ENCODE data around the gene KSR2.
"Not testable (repeated sequence)": the region's sequence is repeated elsewhere in the genome, so short reads cannot be mapped to it uniquely, and the experiment has no call there.

Gene KSR2

DNA sequence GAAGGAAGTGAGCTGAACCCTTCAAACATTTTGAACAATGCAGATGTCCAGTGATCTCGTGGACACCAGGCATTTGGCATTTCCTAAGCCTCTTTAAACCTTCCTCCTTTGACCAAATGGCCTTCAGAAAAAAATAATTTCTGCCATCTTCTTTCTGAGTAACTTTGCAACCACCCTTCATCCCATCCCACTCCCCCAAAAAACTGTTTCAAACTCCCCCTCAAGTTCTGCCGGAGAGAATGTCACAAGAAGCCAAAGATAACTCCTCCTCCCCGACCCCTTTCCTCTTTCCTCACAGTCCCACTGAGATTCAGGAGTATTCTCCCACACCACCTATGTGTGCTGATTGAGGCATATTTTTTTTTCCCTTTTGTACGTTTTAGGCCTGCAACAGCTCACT is 1.7 kb downstream of the KSR2 start:
- DNase-seq, result no peak

DNA sequence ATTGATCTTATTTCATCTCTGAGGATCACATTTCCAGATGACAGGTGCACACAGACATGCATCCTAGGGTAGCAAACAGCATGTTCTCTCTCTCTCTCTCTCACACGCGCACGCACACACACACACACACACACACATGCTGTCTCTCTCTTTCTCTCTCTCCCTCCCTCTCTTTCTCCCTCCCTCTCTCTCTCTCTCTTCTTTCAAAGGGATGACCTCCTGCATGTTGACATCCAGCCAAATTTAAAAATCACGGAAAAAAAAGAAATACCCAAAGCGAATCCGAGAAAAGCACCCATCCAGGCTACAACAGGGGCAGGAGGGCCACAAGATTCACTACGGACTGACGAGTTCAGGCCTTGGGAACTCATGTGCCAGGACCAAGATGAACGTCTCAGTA is 2.3 kb downstream of the KSR2 start:
- no peak for DNase-seq

DNA sequence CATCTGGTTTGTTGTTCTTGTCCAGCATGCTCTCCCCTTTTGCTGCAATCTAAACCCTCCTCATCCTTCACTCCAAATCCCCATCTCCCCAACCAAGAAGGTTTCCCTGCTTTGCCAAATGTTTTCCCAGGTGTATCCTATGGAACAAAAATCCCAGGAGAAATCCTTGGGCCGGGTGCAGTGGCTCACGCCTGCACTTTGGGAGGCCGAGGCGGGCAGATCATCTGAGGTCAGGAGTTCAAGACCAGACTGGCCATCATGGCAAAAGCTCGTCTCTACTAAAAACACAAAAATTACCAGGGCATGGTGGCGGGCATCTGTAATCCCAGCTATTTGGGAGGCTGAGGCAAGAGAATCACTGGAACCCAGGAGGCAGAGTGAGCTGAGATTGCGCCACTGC is 5.0 kb downstream of the KSR2 start:
- DNase-seq, result no peak

DNA sequence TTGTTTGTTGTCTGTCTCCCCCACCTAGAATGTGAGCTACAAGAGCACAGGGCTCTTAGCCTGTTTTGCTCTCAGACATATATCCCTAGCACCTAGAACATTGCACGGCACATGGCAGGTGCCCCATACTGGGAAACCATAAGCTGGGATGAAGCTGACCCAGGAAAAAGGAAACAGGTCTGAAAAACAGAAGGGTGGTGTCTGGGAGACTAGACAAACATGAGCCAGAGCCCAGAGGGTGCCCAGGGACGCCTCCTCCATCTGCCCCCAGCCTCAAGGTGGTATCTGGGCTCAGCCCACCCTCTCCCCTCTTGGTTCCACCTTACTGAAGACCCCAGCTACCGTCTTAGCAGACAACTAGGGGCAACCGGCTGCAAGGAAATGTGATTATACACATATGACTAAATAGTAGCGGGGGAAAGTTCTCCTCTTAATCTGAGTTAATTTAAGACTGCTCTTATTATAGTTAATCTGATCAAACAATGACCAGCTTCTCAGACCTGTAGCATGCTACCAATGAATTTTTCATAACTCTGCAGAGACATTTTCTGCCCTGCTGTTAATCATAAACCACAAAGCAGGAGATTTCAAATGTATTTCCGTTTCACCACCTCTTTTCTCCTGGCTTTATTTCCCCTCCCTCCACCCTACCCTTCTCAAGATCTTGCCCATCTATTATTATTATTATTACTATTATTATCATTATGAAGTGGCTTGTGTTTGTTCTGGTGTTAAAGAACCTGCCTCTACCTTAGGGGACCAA is 31.9 kb downstream of the KSR2 start:
- DNase-seq, result no peak

DNA sequence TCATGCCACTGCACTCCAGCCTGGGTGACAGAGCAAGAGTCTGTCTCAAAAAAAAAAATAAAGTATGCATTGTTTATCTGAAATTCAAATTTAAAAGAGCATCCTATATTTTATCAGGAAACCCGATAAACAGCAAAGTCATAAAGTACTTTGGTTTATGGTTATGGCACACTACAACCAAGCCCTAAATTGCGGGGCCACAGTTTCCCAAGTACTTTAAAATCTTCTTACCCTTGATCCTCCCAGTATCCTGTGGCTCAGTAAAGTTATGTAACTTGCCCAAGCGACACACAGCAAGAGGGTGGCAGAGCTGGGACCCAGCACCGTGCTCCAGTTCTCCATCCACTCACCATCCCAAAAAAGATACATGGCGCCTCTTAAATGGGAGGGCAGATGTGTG is 35.2 kb downstream of the KSR2 start:
- no peak for DNase-seq

DNA sequence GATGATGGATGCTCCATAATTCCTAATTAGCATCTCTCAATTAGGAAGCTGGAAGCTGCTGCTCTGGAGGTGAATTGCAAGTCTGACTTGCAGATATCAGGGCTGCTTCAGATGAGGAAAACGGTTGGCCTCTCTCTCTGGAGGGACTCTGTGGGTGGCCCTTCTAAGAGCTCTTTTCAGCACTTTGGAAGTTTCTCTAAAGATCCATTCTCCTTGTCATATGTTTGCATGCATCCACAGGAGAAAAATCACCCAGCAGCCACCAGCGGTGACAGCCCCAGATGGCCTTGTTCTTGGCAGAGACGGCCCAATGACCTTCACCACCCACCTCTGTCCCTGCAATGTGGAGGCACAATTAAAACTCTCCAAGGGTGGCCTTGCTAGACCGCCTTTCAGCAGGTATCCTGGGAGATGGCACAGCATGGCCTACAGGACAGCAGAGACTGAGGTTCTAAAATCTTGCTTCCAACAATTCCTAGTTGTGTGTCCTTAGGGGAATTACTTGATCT is 42.3 kb downstream of the KSR2 start:
- DNase-seq, result no peak

DNA sequence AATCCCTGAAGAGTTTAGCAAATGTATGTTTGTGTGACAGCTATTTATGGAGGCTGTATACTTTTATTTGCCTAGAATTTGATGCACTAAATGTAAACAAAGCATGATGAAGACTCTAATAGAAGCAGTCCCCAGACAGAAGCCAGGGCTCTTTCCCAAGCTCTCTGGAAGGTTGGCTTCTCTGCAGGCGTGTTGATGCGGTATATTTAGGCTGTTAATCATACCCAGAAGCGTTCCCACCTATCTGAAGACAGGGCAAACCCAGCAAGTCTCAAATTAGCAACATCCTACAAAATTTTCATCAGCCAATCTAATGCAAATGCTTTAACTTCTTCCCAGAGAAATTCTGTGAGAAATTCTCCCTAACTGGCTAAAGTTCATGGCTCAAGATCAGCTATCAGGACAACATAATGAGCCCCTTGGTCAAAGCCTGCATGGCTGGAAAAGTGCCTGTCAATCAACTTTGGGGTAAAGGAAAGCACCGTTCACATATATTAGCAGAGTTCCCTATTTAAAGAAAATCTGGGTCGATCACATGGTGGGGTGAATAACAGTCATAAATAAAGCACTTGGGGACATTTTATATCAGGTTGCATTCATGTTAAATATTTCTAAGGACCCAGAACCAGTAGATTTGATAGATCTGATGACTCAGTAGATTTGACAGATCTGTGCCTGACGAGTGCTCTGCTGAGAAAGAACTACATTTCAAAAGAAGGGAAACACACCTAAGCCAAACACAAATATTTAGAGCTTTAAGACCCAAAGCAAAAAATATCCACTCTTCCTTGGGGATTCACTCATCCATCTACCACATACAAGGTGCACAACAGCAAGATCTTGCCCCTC is 46.6 kb downstream of the KSR2 start:
- no peak for DNase-seq

DNA sequence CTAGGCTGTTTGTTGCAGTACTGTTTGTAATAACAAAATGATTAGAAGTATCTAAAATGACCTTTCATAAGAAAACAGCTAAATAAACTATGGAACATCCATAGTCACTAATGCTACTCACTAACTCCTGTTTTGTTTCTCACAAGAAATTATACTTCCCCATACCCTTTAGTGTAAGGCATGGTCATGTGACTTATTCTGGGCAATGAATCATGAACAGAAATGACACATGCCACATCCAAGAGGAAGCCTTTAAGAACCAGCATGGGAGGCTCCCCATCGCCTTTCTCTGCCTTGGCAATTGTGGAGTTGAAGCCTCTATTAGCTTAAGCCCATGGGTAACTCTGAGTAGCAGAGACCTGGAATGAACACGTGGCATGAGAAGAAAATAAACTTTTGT is 49.3 kb downstream of the KSR2 start:
- DNase-seq, result no peak

DNA sequence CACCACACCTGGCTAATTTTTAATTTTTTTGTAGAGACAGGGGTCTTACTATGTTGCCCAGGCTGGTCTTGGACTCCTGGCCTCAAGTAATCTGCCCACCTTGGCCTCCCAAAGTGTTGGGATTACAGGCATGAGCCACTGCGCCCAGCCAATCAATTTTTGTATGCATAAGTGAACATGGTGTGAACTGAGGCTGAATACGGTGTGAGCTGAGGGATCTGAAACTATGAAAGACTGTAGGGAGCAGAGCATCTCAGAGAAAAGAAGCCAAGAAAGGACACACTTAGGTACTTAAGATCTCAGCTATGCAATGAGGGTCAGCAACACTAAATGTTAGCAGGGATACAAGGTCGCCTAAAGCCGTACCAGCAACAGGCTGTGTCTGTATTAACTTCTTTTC is 54.1 kb downstream of the KSR2 start:
- no peak for DNase-seq

DNA sequence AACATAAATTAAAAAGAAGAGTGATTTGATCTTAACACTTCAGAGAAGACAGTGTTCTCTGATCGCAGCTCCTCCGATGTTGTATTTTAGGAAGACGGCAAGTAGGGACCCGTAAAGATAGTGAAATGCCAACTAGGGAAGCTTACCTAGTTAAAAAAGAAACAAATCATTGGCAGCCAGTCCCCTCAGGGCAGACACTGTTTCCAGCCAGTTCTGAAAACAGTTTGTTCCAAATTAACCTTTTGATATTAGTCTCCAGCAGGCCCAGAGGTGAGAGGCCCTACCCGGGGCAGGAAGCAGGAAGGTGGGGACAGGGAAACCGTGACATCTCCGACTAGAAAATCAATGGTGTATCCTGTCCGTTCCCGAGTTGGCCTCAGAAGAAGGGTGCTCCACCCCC is 56.0 kb downstream of the KSR2 start:
- no peak for DNase-seq

DNA sequence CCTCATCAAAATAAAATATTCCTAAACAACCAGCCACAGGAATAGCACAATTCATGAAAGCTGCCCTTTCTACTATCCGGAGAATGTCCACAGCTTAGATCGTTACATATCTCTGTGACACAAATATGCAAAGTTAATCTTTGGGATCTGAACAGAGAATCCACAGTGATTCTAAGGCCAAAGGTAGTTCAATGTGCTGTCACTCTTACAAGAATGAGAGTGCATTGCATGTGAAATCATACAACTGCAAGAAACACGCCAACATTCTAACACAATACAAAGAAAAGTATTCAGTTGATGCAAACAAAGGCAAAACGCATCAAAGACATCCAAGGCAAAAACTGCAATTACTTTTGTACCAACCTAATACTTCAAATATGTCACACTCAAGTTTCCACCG is 60.4 kb downstream of the KSR2 start:
- no peak for DNase-seq

DNA sequence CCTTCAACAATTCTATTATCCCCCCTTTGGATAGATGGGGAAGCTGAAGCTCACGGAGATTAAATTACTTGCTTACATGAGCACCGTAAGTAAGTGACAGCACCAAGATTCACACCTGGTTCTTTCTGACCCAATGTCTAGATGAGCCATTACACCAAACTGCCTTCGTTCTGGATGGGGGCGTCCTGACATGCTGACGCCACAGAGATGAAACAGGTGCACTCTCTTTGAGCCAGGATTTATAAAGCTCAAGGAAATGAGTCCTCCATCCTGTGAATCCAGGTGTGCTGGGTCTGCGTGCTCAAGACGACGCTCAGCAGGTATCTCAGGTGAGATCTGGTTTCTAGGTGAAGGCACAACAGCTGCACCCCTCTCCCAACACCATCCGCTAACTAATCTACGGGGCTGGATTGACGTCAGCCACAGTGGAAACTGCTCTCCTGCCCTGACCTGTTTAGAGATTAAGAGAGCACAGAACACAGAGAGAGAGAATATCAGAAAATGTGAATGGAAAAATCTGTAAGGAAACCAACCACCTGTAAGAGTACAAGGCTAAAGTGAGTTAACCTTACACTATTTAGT is 61.6 kb downstream of the KSR2 start:
- DNase-seq, result no peak

DNA sequence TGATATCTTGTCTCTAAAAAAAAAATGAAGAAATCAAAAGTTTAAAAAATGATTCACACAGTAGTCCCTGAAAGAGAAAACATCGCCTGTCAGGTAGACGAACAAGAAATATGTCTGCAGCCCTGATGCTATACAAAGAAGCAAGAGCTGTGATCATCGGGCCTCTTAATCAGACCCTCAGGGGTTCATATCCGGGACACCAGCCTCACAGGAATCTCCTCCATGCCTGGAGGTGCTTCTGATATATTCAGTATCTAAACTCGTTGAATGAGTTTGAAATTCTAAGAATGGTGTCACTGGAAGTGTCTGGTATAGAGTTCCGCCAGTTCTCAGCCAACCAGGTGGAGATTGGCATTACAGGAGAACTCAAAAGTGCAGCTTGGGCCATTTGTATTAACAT is 64.7 kb downstream of the KSR2 start:
- DNase-seq, result no peak

DNA sequence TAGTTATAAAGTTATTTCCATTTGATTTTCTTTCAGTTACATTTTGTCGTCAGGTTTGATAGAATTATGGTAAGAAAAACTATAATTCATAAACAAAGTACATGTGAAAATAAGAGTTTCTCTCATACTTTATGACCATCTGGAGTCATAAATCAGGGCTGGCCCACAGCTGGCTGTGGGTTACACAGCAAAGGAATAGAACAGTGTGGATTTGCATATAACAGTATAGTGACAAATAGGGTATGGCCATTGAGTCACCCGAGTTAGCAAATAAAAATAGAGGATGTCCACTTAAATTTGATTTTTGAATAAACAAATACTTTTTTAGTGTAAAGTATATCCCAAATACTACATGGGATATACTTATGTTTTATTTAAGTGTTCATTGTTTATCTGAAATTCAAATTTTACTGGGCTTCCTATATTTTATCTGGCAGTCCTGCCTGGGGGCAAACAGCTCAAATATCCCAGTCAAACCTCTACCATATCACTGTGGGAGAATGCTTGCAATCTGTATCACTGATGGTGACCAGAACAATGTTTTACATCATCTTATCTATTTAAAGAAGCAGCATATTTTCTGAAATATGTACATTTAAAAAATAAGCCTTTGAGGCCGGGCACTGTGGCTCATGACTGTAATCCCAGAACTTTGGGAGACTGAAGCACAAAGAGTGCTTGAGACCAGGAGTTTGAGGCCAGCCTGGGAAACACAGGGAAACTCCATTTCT is 65.5 kb downstream of the KSR2 start:
- DNase-seq, result no peak

DNA sequence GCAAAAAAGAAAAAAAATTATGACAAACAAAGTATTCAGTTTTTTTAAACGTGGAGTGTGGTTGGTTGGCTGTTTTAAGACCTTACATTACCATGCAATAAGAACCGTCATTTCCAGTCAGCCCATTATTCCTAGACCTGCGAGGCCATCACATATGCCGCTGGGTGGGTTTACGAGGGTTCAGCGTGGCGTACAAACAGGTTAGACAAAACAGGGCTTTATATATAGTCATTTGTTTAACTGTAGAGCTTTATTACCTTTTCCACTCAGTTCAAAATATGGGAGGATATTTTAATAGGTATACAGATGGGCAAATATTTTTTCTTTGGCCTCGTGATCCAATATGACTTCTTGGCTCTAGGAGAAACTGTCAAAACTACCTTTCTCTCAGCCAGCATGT is 67.2 kb downstream of the KSR2 start:
- no peak for DNase-seq

DNA sequence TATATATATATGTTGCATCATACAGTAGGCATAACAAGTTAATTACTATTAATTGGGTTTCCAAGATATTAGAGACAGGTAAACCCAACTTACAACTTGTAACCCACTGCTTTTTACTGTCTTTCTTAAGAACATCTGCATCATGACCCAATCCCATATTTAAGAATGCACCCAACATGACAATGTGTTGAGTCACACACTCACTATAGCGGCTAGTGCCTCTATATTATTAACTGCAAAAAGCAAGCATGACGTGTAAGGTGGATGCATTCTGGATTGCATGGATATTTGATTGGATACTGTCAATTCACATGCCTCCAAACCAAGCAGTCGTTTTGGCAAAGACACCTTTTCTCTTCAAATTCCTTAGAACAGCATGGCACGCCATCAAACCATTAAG is 68.2 kb downstream of the KSR2 start:
- DNase-seq, result no peak

DNA sequence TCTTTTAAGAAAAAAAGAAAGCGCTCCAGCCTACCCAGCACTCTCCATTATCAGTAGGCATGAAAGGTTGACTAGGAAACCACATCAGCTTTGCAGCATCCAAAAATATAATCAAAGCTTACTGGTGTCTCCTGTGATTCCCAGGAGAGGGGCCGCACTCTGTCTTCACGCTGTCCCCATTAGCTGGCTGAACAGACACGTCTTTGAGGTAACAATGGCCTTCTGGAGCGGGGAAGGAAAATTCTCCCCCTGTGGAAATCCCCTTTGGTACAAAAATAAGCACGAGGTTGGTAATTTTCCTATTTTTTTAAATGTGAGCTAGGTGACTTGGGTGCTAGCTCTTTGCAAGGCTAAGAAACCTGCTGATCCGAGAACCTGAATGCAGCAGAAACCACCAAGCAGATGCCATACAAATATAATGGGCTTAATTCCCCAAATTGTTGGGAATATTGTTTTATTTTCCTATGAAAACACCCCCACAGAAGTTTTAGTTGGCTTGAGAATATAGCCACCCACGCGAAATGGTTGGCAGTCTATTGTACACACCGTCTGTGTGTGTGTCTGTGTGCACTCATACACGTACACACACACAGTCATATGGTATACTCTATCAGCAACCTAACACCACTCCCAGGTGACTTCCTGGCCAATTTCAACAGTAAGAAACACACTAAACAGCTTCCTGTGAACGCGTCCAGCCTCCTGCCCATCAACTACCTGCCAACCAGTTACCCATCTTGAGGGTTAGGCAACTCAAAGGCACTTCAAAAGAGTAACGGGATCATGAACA is 71.2 kb downstream of the KSR2 start:
- no peak for DNase-seq

DNA sequence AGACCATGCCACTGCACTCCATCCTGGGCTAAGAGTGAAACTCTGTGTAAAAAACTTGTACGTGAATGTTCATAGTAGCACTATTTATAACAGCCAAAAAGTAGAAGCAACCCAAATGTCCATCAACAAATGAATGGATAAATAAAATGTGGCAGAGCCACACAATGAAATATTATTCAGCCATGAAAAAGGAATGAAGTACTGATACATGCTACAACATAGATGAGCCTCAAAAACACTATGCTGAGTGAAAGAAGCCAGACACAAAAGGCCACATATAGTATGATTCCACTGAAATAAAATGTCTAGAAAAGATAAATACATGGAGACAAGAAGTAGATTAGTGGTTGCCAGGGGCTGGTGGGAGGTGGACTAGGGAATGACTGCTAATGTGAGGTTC is 72.8 kb downstream of the KSR2 start:
- DNase-seq, result no peak

DNA sequence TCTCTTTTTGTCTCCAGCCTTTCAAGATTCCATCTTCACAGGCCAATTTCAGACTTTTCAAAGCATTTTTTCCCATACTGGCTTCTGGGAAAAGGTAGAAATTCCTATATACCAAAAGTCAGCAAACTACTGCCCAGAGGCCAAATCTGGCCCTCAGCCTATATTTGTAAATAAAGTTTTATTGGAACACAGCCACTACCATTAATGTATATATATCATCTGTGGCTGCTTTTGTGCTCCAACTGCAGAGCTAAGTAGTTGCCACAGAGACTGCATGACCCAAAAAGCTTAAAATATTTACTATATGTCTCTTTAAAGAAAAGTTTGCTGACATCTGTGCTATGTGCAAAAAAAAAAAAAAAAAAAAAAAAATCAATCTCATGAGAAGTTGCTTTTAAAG is 76.3 kb downstream of the KSR2 start:
- no peak for DNase-seq

DNA sequence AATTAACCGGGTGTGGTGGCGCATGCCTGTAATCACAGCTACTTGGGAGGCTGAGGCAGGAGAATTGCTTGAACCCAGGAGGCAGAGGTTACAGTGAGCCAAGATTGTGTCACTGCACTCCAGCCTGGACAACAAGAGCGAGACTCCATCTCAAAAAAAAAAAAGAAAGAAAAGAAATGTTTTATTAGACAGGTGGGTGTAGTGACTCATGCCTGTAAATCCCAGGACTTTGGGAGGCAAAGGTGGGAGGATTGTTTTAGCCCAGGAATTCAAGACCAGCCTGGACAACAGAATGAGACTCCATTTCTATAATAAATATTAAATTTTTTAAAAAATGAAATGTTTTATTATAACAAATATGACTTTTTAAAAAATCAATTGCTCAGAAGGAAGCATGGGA is 77.5 kb downstream of the KSR2 start:
- not testable (repeated sequence) for DNase-seq

DNA sequence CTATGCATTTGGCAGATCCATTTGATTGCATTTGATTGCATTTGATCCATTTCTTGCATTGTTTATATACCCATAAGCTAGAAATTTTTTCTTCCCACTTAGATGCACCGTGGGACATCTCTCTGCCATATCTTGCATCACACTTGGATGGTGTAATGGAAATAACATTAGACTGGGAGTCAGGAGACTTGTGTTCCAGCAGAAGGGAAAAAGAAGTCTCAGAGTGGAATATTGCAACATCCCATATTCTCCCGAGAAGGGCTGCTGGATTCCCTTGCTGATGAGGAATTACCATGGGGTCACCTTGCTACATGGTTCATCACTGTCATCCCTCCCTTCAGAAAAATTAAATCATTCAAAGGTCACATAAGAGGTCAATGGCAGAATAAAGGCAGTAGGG is 78.1 kb downstream of the KSR2 start:
- DNase-seq, result no peak

DNA sequence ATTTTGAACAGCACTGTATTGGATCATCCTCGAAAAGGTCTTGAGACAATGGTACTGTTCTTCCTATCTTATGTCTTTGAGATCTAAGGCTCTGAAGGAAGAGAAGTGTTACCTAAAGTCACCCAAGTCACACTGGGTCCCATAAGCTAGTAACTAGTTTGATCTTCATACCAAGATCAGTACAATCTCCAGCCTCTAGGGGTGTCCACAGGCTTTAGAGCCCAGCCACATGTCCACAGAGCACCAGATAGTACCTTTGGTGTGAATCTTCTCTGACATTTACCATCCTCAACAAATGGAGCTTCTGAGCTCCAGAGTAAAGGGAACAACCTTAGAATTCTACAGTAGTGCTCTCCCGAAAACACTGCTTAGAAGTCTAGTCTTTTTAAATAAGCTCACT is 78.7 kb downstream of the KSR2 start:
- DNase-seq, result no peak

All from NCI-H446 (cell line).